Smooth muscle cell (in vitro differentiated cells): ENCODE measurements around the gene DHX34. TPM values are rescaled to one million over a fixed set of nuclear protein-coding genes. Genes with fewer than 3 reads are reported as not detected.

ENCODE experiments used
- DNase-seq: peaks from one replicate; lab custom pipeline; 2025; ENCODE audit not compliant: unreplicated experiment; lab: John Stamatoyannopoulos, UW
- H2AFZ ChIP-seq: fragments of 200-600 bp; sonication (generic); 2 replicates; pipeline ENCODE4 v1.6.0; 2016; ENCODE audit warnings: antibody characterized with exemption, low read depth, mild to moderate bottlenecking
- H3F3A ChIP-seq: fragments of 200-600 bp; sonication (generic); 2 replicates; pipeline ENCODE4 v1.6.0; 2017; ENCODE audit warnings: antibody characterized with exemption, low read depth
- H3K27ac ChIP-seq: fragments of 200-600 bp; sonication (generic); 2 replicates; pipeline ENCODE4 v1.5.1; 2016; ENCODE audit warnings: low read depth, mild to moderate bottlenecking
- H3K27me3 ChIP-seq: fragments of 200-600 bp; sonication (generic); 2 replicates; pipeline ENCODE4 v1.6.1; 2016; ENCODE audit warnings: low read depth, mild to moderate bottlenecking
- H3K36me3 ChIP-seq: fragments of 200-600 bp; sonication (generic); 2 replicates; pipeline ENCODE4 v1.5.1; 2016; ENCODE audit warnings: low read depth
- H3K4me1 ChIP-seq: fragments of 200-600 bp; sonication (generic); 2 replicates; pipeline ENCODE4 v1.5.1; 2016; ENCODE audit warnings: low read depth
- H3K4me2 ChIP-seq: fragments of 200-600 bp; sonication (generic); 2 replicates; pipeline ENCODE4 v1.6.0; 2016; ENCODE audit warnings: mild to moderate bottlenecking
- H3K4me3 ChIP-seq: fragments of 200-600 bp; sonication (generic); 2 replicates; pipeline ENCODE4 v1.5.1; 2016; ENCODE audit warnings: mild to moderate bottlenecking
- H3K79me2 ChIP-seq: fragments of 200-600 bp; sonication (generic); 2 replicates; pipeline ENCODE4 v1.6.0; 2016; ENCODE audit warnings: low read depth, mild to moderate bottlenecking
- H3K9ac ChIP-seq: fragments of 200-600 bp; sonication (generic); 2 replicates; pipeline ENCODE4 v1.6.0; 2016; ENCODE audit warnings: low read depth
- H3K9me3 ChIP-seq: fragments of 200-600 bp; sonication (generic); replicated peaks from 2 replicates; pipeline ENCODE4 v1.5.1; 2016; ENCODE audit warnings: low read depth
- H4K20me1 ChIP-seq: fragments of 200-600 bp; sonication (generic); 2 replicates; pipeline ENCODE4 v1.6.0; 2016; ENCODE audit warnings: low read depth
- CTCF ChIP-seq: fragments of 200-600 bp; sonication (generic); IDR thresholded peaks from 2 replicates; pipeline ENCODE4 v1.5.1; 2017; ENCODE audit warnings: borderline replicate concordance, mild to moderate bottlenecking, antibody characterized with exemption; ENCODE audit not compliant: insufficient read depth, poor library complexity, severe bottlenecking
- WGBS: methylation state at CpG from one replicate; pipeline ENCODE4 v1.1.7; 2016; ENCODE audit warnings: low lambda C conversion rate; 5-methylcytosine and 5-hydroxymethylcytosine counted together
- polyA plus RNA-seq: library from polyadenylated mRNA; unstranded; fragments of >200 nt; fragmentation: Nextera tagmentation; extraction: Ambion mirVana; gene quantifications from 2 replicates; pipeline ENCODE4 v1.2.1, GENCODE V29; 2016
- total RNA-seq: library from RNA; depleted of rRNA; stranded (reverse); fragments of >200 nt; gene quantifications from 2 replicates; pipeline ENCODE4 v1.2.3, GENCODE V29; 2014

Gene DHX34
- total and polyA plus RNA-seq, 2 experiments from 2014 or later = 7.1 to 9.8 TPM

GRCh38 chr19:47377801-47378200 is 28.7 kb downstream of the DHX34 start:
- WGBS = 91% methylated on average over 12 of the region's 12 CpGs
- Histone ChIP-seq H3K4me3 (no peak overlapping the region), H3K27ac (no peak overlapping the region), H3K9ac (no peak overlapping the region), H3K79me2 (no peaks in the 10 kb centered on the region), H3K27me3 (no peaks in the 10 kb centered on the region), H3K9me3 (no peaks in the 10 kb centered on the region), H3K4me2 (no peak overlapping the region), H2AFZ (no peak overlapping the region), H4K20me1 (no peaks in the 10 kb centered on the region), H3K4me1 (no peaks in the 10 kb centered on the region), H3F3A (no peaks in the 10 kb centered on the region), H3K36me3 (peaks cover 4% of the 10 kb centered on the region)
- no peak for TF ChIP-seq CTCF
- DNase-seq = no peak

- H4K20me1 ChIP-seq = no peaks in the 10 kb centered on the region
- H3K36me3 ChIP-seq = peaks cover 4% of the 10 kb centered on the region
- H3K79me2 ChIP-seq = no peaks in the 10 kb centered on the region
- no peak overlapping the region for H3K4me2 ChIP-seq
- H3K9ac ChIP-seq = no peak overlapping the region
- DNase-seq = no peak
- no peak overlapping the region for H2AFZ ChIP-seq
- H3K9me3 ChIP-seq = no peaks in the 10 kb centered on the region
- no peak overlapping the region for H3K4me3 ChIP-seq
- H3K27me3 ChIP-seq = no peaks in the 10 kb centered on the region
- WGBS = 95% methylated on average over 11 of the region's 11 CpGs
- no peak for TF ChIP-seq CTCF
- H3K27ac ChIP-seq = no peak overlapping the region
- no peaks in the 10 kb centered on the region for H3K4me1 ChIP-seq
- H3F3A ChIP-seq = no peaks in the 10 kb centered on the region
These were observed 29.1 kb downstream of the DHX34 start for GRCh38 chr19:47378246-47378645.

GRCh38 chr19:47379381-47379938 is 30.3 kb downstream of the DHX34 start:
- Histone ChIP-seq H3K9ac (no peak overlapping the region), H3K27me3 (no peaks in the 10 kb centered on the region), H4K20me1 (no peaks in the 10 kb centered on the region), H2AFZ (no peak overlapping the region), H3K4me2 (no peak overlapping the region), H3K4me1 (no peaks in the 10 kb centered on the region), H3K27ac (no peak overlapping the region), H3K9me3 (no peaks in the 10 kb centered on the region), H3F3A (no peaks in the 10 kb centered on the region), H3K4me3 (no peak overlapping the region), H3K36me3 (peaks cover 4% of the 10 kb centered on the region), H3K79me2 (no peaks in the 10 kb centered on the region)
- WGBS = 97% methylated on average over 12 of the region's 23 CpGs
- DNase-seq = no peak
- no peak for TF ChIP-seq CTCF

GRCh38 chr19:47380559-47380958 is 31.4 kb downstream of the DHX34 start:
- no peaks in the 10 kb centered on the region for H3F3A ChIP-seq
- 100% methylated on average over 6 of the region's 6 CpGs for WGBS
- H3K9me3 ChIP-seq = no peaks in the 10 kb centered on the region
- no peak overlapping the region for H3K9ac ChIP-seq
- no peak overlapping the region for H3K27ac ChIP-seq
- TF ChIP-seq CTCF = no peak
- no peak overlapping the region for H3K4me2 ChIP-seq
- H3K36me3 ChIP-seq = peaks cover 4% of the 10 kb centered on the region
- H3K27me3 ChIP-seq = no peaks in the 10 kb centered on the region
- no peak for DNase-seq
- no peaks in the 10 kb centered on the region for H4K20me1 ChIP-seq
- H3K79me2 ChIP-seq = no peaks in the 10 kb centered on the region
- no peak overlapping the region for H3K4me3 ChIP-seq
- H2AFZ ChIP-seq = no peak overlapping the region
- no peaks in the 10 kb centered on the region for H3K4me1 ChIP-seq
